Diencephalon (tissue), 1 donor: Measurements from ENCODE around the gene GPR137C. TPM values are rescaled to one million over a fixed set of nuclear protein-coding genes. Genes with fewer than 3 reads are reported as not detected.

Experiments
- total RNA-seq: library from RNA; depleted of rRNA; stranded (reverse); fragments of >200 nt; gene quantifications from one replicate; pipeline ENCODE4 v1.2.3, GENCODE V29; 2014

GPR137C gene
- 43.4 TPM for total RNA-seq

DNA sequence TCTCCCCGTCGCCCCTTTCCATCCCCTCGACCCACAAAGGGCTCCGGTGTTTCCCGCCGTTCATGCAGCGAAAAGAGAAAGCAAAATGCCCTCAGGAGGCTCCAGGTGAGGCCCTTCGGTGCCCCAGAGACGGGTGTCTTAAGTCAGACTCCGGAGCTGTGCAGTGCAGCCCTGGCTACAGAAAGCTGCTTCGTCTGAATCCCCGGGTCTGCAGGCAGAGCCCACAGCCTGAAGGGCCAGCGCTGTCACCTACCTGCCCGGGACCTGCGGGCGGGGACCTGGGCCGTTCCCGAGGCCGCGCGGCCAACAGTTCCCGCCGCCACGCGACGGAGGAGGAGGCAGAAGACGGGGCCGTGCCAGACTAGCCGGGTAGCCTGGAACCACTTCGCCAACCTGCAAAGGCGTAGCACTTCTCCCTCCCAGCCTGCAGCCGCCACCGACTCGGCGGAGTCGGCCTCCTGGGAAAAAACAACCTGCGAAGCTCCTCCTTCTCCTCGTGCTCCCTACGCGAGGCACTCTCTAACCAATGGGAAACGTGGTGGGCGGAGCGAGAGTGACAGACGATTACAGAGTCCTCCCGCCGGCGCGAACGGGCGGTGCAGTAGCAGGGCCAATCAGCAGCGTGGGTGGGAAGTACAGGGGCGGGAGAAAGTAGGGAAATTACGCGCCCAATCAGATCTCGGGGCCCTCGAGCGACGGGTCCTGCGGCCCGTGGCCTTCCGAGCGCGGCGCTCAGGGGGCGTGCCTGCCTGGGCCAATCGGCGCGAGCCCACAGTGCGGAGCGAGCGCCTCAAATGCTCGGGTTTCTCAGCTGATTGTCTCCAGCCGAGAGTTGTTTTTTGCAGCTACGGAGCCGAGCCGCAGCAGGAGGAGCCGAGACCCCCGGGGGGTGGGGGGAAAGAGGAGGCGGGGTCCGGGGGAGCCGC is at the start of gene GPR137C, which contains the start of gene TXNDC16:
Gene GPR137C, plus strand, starts transcription at position 774 of the 926 bp plus-strand sequence. CDS start 312 bp downstream, outside the sequence.
Gene TXNDC16, minus strand, starts transcription at position 443 of the 926 bp plus-strand sequence. CDS start 8,948 bp downstream, outside the sequence.

Other genes starting within 250 kb of the GPR137C start
- gene PTGER2, start 238.5 kb upstream of the GPR137C start, total RNA-seq, result 0.46 TPM
- gene TXNDC16, start 331 bp upstream of the GPR137C start, total RNA-seq, result 50.5 TPM
- gene ERO1A, start 142.7 kb downstream of the GPR137C start, total RNA-seq, result 36.7 TPM
- gene PSMC6, start 154.4 kb downstream of the GPR137C start, total RNA-seq, result 115 TPM
- 32.5 TPM for gene STYX, start 177.3 kb downstream of the GPR137C start, total RNA-seq
- gene GNPNAT1, start 238.8 kb downstream of the GPR137C start, total RNA-seq, result 17.3 TPM